ENCODE measurements around the gene C9orf50.

Gene C9orf50

DNA sequence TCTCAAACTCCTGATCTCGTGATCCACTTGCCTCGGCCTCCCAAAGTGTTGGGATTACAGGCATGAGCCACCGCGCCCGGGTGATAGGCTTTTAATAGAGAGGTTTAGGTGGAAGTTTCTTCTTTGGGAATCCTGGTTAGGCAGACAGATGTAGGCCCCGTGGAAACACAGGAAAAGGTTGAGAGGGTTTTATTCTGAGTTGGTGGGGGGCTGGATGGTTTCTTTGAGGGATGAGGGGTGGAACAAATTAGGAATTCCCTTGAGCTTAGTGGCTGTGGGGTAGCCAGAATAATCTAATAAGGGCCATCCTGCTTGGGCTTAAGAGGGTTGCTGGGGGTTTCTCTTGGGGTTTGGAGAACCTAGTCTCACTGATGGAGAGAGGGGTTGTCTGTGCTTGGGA is 30.4 kb downstream of the C9orf50 start:
- no peak for DNase-seq (ENCODE audit: low spot score)

DNA sequence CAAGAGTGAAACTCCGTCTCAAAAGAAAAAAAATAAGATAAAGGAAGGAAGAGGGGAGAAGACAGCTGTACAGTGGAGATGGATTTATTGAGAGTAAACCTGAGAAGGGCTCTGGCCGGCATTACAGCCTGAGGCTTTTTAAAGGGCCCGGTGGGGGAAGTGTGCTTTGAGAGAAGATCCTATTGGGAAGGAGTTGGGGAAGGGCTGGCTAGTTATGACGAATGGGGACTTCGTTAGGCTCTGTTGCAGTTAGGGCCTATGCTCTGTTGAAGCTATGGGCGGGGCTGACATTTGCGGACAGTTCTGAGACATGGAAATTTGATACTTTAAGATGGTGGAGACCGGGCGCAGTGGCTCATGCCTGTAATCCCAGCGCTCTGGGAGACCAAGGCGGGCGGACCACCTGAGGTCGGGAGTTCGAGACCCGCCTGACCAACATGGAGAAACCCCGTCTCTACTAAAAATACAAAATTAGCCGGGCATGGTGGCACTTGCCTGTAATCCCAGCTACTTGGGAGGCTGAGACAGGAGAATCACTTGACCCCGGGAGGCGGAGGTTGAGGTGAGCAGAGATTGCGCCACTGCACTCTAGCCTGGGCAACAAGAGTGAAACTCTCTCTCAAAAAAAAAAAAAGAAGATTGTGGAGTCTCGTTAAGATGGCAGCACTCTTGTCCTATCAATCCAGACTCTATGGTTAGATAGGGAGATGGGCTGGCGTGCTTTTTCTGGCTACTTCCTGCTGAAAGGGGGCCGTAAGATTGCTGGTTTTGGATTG is 33.2 kb downstream of the C9orf50 start:
- no peak for DNase-seq (ENCODE audit: low spot score)

DNA sequence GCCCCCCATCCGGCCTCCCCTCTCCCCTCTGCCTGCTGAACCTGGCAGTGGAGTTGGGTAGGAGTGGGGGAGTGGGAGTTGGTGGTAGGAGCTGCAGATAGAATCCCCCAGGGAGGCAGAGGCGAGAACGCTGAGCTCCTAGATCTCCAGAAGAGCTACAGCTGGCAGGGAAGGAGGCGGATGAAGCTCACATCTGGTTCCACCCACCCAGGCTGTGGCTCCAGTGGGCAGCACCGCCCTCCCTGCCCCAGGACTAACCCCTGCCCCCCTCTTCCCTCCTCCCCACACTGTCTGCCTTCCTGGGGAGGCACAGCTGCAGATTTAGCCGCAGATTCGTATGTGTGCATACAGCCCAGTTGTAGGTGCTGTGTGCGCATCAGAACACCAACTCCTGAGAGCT is 34.2 kb downstream of the C9orf50 start:
- DNase-seq (ENCODE audit: low spot score): no peak

GRCh38 chr9:129586245-129586644 is 34.7 kb downstream of the C9orf50 start:
- no peak for DNase-seq (ENCODE audit: low spot score)

- DNase-seq (ENCODE audit: low spot score): no peak
Observed at GRCh38 chr9:129585352-129585751, 35.5 kb downstream of the C9orf50 start.

DNA sequence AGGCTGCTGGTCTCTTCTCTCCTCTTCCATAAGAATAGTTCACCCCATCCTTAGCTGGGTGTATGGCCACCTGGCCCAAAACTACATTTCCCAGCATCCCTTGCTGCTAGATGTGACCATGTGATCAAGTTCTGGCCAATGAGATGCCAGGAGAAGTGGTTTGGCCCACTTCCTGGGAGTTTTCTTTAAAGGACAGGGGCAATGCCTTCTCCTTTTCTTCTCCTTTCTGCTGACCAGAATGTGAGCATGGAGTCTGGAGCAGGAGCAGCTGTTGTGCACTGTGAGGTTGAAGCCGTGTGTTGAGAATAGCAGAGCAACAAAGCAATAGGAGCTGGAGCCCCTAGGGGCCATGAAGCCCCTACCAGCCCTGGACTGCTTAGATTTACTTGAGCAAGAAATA is 36.8 kb downstream of the C9orf50 start:
- no peak for DNase-seq (ENCODE audit: low spot score)

GRCh38 chr9:129583308-129584038 is 37.4 kb downstream of the C9orf50 start:
- no peak for DNase-seq (ENCODE audit: low spot score)

DNA sequence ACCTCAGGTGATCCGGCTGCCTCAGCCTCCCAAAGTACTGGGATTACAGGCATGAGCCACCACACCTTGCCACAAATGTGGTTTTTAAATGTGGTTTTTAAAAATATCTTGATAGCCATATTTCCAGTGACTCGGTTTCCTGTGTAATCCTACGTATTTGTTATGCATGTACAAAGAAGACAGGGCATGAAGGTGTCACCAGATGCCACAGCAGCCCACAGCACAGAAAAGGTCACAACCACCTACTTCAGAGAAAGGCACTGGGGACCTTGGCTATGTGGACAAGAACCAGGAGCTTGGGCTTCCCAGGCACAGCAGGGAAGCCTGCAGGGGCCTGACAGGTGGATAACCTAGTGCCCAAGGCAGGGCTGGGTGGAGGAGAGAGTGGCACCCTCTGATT is 38.0 kb downstream of the C9orf50 start:
- DNase-seq (ENCODE audit: low spot score): no peak

GRCh38 chr9:129581505-129582189 is 39.3 kb downstream of the C9orf50 start:
- no peak for DNase-seq (ENCODE audit: low spot score)

DNA sequence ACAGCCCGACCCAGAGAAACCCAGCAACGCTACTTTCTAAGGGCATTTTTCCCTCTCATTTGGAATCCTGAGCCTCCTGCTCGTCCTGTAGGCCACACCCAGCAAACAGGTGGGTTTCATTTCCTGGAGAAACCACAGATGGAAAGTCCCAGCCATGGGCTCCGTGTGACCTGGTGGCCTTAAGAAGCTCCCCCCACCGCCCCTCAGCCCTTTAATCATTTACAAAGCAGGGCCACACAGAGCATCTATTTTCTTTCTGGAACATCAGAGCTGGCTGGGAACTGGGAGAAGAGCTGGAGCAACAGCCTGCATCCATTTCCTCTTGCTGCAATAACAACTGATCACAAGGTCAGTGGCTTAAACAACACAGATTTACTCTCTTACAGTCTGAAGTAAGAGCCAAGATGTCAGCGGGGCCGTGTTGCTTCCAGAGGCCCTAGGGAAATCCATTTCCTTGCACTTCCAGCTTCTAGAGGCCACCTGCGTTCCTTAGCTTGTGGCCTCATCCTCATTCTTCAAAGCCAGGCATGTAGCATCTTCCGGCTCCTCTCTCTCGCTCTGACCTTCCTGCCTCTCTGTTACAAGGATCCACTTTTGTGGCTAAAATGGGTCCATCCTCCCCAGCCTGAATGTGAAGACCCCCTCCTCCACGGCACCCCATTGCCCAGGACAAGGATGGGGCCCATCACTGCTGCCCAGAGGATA is 40.5 kb downstream of the C9orf50 start:
- no peak for DNase-seq (ENCODE audit: low spot score)

DNA sequence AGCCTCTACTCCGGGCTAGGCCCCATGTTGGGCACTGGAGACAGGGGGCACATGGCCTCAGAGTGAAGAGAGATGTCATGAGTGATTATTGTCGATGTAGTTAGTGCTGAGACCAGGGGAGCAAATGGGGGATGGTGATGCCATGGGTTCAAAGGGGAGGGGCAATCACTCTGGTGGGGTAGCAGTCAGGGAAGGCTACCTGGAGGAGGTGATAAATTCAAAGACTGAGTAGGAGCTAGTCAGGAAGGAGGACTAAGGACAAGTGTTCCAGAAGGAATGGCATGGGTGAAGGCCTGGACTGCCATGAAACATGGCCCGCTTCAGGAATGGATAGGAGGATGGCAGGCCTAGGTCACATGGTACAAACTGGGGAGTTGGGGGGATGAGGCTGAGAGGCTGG is 41.6 kb downstream of the C9orf50 start:
- no peak for DNase-seq (ENCODE audit: low spot score)

GRCh38 chr9:129576546-129577543 is 44.1 kb downstream of the C9orf50 start:
- DNase-seq (ENCODE audit: low spot score): no peak

DNA sequence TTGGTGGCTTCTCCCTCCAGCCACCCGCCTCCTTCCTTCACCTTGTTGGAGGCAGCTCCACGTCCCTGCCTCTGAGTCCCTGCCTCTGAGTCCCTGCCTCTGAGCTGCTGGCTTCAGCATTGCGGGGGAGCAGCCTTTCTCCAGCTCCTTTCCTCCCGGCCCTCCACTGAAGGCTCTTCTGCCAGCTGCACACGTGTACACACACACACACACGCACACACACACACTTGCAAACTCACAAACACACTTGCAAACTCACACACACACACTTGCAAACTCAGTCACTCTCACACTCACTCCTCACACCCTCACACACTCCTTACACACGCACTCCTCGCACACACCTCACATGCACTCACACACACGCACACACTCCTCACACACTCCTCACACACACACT is 45.1 kb downstream of the C9orf50 start:
- no peak for DNase-seq (ENCODE audit: low spot score)

GRCh38 chr9:129574911-129575585 is 45.9 kb downstream of the C9orf50 start:
- no peak for DNase-seq (ENCODE audit: low spot score)

DNA sequence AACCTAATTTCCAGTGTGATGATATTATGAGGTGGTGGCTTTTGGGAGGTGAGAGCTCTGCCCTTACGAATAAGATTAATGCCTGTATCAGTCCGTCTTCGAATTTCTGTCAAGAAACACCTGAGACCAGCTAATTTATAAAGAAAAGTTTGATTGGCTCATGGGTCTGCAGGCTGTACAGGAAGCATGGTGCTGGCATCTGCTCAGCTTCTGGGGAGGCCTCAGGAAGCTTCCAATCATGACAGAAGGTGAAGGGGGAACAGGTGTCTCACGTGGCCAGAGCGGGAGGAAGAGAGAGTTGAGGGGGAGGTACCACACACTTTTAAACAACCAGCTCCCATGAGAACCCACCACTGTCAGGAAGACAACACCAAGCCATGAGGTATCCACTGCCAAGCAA is 46.9 kb downstream of the C9orf50 start:
- DNase-seq (ENCODE audit: low spot score): no peak

- no peak for DNase-seq (ENCODE audit: low spot score)
Observed at GRCh38 chr9:129572517-129572916, 48.4 kb downstream of the C9orf50 start.

- no peak for DNase-seq (ENCODE audit: low spot score)
Observed at GRCh38 chr9:129572052-129572425, 48.9 kb downstream of the C9orf50 start.

GRCh38 chr9:129571298-129572051 is 49.4 kb downstream of the C9orf50 start:
- DNase-seq (ENCODE audit: low spot score): no peak

DNA sequence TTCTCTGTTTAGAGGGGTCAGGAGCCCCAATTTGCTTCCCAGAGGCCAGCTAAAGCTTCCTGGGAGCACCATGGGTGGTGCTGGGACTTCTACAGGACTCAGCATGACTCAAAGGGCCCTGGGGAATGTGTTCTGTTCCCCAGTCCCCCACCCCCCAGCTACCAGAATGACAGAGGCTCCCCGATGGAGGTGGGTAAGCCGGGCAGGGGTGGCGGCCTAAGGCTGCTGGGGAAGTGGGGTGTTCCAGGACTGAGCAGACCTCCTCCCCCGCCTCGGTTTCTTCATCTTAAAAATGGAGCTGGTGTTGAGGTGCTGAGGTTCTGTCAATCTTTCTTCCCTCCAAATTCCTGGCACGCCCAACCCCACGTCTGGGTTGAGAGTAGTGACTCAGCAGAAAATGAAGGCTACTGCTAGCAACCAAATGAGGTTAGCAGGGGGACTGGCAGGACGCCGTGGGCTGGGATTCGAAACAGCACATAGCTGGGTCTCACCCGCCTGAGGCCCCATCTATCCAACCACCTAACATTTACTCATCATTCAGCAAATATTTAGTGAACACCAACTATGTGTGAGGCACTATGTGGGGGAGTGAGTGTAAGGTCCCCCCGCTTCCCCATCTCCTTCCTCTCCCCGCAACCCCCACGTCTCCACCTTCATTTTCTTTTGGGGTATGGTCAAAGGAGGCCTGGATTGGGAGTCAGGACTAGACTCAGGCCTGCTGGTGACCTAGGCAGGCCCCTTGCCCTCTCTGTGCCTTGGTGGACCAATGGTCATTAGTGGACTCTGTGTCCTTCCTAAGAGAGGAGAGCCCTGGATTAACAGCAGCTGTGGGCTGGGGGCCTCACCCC is 50.2 kb downstream of the C9orf50 start:
- DNase-seq (ENCODE audit: low spot score): no peak
